ENCODE results near the gene CPEB2.

CPEB2 gene

GRCh38 chr4:15001869-15002658, at the start of gene CPEB2:
Gene CPEB2, plus strand, starts transcription at chr4:15002481. Its CDS starts 193 bp downstream, at chr4:15002674.
- DNase-seq = peak; percentile 89 to 91

GRCh38 chr4:14958436-14958835, 43.8 kb upstream of the CPEB2 start:
- DNase-seq = no peak

- peak in 1 of 2 experiments; percentile 19 for DNase-seq
Measured at GRCh38 chr4:14961292-14961691, 41.0 kb upstream of the CPEB2 start.

- no peak for DNase-seq
Measured at GRCh38 chr4:14965071-14965470, 37.2 kb upstream of the CPEB2 start.

- no peak for DNase-seq
Measured at GRCh38 chr4:14967982-14968381, 34.3 kb upstream of the CPEB2 start.

GRCh38 chr4:14977830-14978229, 24.5 kb upstream of the CPEB2 start:
- no peak for DNase-seq

GRCh38 chr4:14984448-14984847, 17.8 kb upstream of the CPEB2 start:
- no peak for DNase-seq

GRCh38 chr4:14985161-14985560, 17.1 kb upstream of the CPEB2 start:
- no peak for DNase-seq

- DNase-seq = no peak
Measured at GRCh38 chr4:14985843-14986242, 16.4 kb upstream of the CPEB2 start.

- DNase-seq = no peak
Measured at GRCh38 chr4:14987054-14987453, 15.2 kb upstream of the CPEB2 start.

GRCh38 chr4:14990484-14990883, 11.8 kb upstream of the CPEB2 start:
- no peak for DNase-seq

GRCh38 chr4:14994242-14994641, 8.0 kb upstream of the CPEB2 start:
- peak; percentile 23 to 25 for DNase-seq

- peak; percentile 55 to 65 for DNase-seq
Measured at GRCh38 chr4:15001248-15001868, 923 bp upstream of the CPEB2 start.

- DNase-seq = peak; percentile 76 to 85
Measured at GRCh38 chr4:15002659-15003400, 549 bp downstream of the CPEB2 start.

GRCh38 chr4:15003401-15003890, 1.2 kb downstream of the CPEB2 start:
- DNase-seq = no peak

GRCh38 chr4:15003891-15004738, 1.8 kb downstream of the CPEB2 start:
- no peak for DNase-seq

- peak; percentile 34 to 49 for DNase-seq
Measured at GRCh38 chr4:15004739-15005301, 2.5 kb downstream of the CPEB2 start.

GRCh38 chr4:15005474-15006115, 3.3 kb downstream of the CPEB2 start:
- no peak for DNase-seq

- peak; percentile 16 to 43 for DNase-seq
Measured at GRCh38 chr4:15006416-15007024, 4.2 kb downstream of the CPEB2 start.

GRCh38 chr4:15007201-15007600, 4.9 kb downstream of the CPEB2 start:
- no peak for DNase-seq

- no peak for DNase-seq
Measured at GRCh38 chr4:15010038-15010585, 7.8 kb downstream of the CPEB2 start.

All from Kasumi-1 (cell line).